ENCODE data around the gene MAT1A. TPM values are rescaled to one million over a fixed set of nuclear protein-coding genes. Genes with fewer than 3 reads are reported as not detected.

MAT1A gene
- total and polyA plus RNA-seq, 2 of the 13 experiments (the other 11 are each of a cell fraction or from before 2014, with no cell fraction given) = 57.1 to 76.9 TPM

GRCh38 chr10:80281784-80282765 lies 7.4 kb downstream of the MAT1A start (continued):
- TF ChIP-seq ZNF234 (CRISPR knock-in tag; conservative IDR thresholded peaks at IDR 0.05) = no peak
- TF ChIP-seq NCOA1 (CRISPR knock-in tag; IDR thresholded peaks at IDR 0.05) = no peak
- 0 out of 2 replicates have a peak, but pooled peaks have one; percentile 42 for TF ChIP-seq ZNF296 (CRISPR knock-in tag; conservative IDR thresholded peaks at IDR 0.05)

GRCh38 chr10:80281292-80281691 lies 8.2 kb downstream of the MAT1A start:
- ChIA-PET POLR2A (interaction anchor here (0.6 to 2.7 kb wide), 12 partner anchors 8 to 127 kb away, joined by 3 to 59 read pairs (median 8); partner anchors contain the start of genes MAT1A and PRXL2A), CTCF (ENCODE audit: low intra/inter-chr PET ratio, low total read pairs) (no interaction called here)
- FAIRE-seq (no peak), ATAC-seq (peak; percentile 9; the same call in 2 of the 3 replicates), DNase-seq (ENCODE audit: low spot score) (no peak)
- Histone ChIP-seq H3K79me2 (ENCODE audit: insufficient read depth, low read length) (peaks cover 39% of the 10 kb centered on the region), H4K20me1 (ENCODE audit: insufficient read depth, low read length) (no peaks in the 10 kb centered on the region), H3K4me2 (ENCODE audit: low read depth, low read length) (peak overlapping the region; percentile 55), H3K27ac (ENCODE audit: extremely low read length, insufficient read depth, low read length) (peak overlapping the region; percentile 83), H3K4me3 (replicated peaks in 1 of 3; ENCODE audit: insufficient read depth in 1 of 3, low read depth in 2 of 3, low read length in 3 of 3) (no peak overlapping the region), H3K9ac (ENCODE audit: insufficient read depth, low read depth, low read length) (peak overlapping the region; percentile 50), H3K4me1 (ENCODE audit: insufficient read depth, low read length) (peaks cover 61% of the 10 kb centered on the region), H3K9me3 (ENCODE audit: low read length) (no peaks in the 10 kb centered on the region), H3K27me3 (ENCODE audit: control insufficient read depth in 1 of 2, insufficient read depth in 2 of 2, low read length in 2 of 2) (no peaks in the 10 kb centered on the region), H3K36me3 (replicated peaks in 1 of 2; ENCODE audit: control insufficient read depth in 1 of 2, insufficient read depth in 2 of 2, low read length in 2 of 2) (peaks cover 15 to 61% of the 10 kb centered on the region in 2 experiments), H2AFZ (ENCODE audit: low read length) (no peak overlapping the region)
- WGBS (ENCODE audit: low lambda C conversion rate) = 100% methylated on average over 2 of the region's 6 CpGs
- intact Hi-C loops (cut with micrococcal nuclease; ENCODE audit: unreplicated experiment) (no loop called here), in situ Hi-C loops (cut with HindIII; ENCODE audit: extremely low pct_ligation_motif_present, low pct_unique_long_range_greater_than_20kb) (no loop called here)
- BruUV-seq (replicated peaks) = TSS peak; percentile 31
- TF ChIP-seq MBD4 (IDR thresholded peaks at IDR 0.05; ENCODE audit: borderline replicate concordance, low read length) = no peak
- no peak for TF ChIP-seq NFE2L2 (IDR thresholded peaks at IDR 0.05; ENCODE audit: low read length)
- TF ChIP-seq ZNF660 (CRISPR knock-in tag; IDR thresholded peaks at IDR 0.05; ENCODE audit: borderline replicate concordance, low read depth) = no peak
- TF ChIP-seq DRAP1 (CRISPR knock-in tag; IDR thresholded peaks at IDR 0.05) = no peak
- TF ChIP-seq MTF2 (CRISPR knock-in tag; IDR thresholded peaks at IDR 0.05; ENCODE audit: borderline replicate concordance) = no peak
- no peak for TF ChIP-seq HMGA1 (CRISPR knock-in tag; conservative IDR thresholded peaks at IDR 0.05)
- 0 out of 2 replicates have a peak, but pooled peaks have one; percentile 31 for TF ChIP-seq ZNF235 (CRISPR knock-in tag; IDR thresholded peaks at IDR 0.05; ENCODE audit: borderline replicate concordance)
- TF ChIP-seq HDAC2 (CRISPR knock-in tag; IDR thresholded peaks at IDR 0.05) = no peak
- TF ChIP-seq MTERF4 (CRISPR knock-in tag; IDR thresholded peaks at IDR 0.05) = no peak
- TF ChIP-seq FOXK2 (IDR thresholded peaks at IDR 0.05) = no peak
- no peak for TF ChIP-seq TAF1 (CRISPR knock-in tag; IDR thresholded peaks at IDR 0.05)
- no peak for TF ChIP-seq AHR (CRISPR knock-in tag; IDR thresholded peaks at IDR 0.05)
- TF ChIP-seq ZNF136 (CRISPR knock-in tag; IDR thresholded peaks at IDR 0.05; ENCODE audit: low read depth) = no peak
- TF ChIP-seq ZNF687 (CRISPR knock-in tag; IDR thresholded peaks at IDR 0.05) = 0 out of 2 replicates have a peak, but pooled peaks have one; percentile 37
- TF ChIP-seq ONECUT2 (CRISPR knock-in tag; IDR thresholded peaks at IDR 0.05) = no peak

All from HepG2 (cell line).